Activated CD8-positive, alpha-beta T cell treated with anti-CD3 and anti-CD28 coated beads, Interleukin-2, amount 10 ng/mL, durations not matched to agents 7 days and 5 days (primary cell): ENCODE results near the gene CPXM2. TPM values are rescaled to one million over a fixed set of nuclear protein-coding genes. Genes with fewer than 3 reads are reported as not detected.

Source experiments
- ATAC-seq: fragments of 150-1000 bp; cut with Tn5 transposase; one replicate; pipeline ENCODE4 v1.10.0; 2021; ENCODE audit warnings: moderate library complexity
- CTCF ChIA-PET: fragments of 350-600 bp; sonication (Branson Sonifier 250); formaldehyde crosslinking; loops from one replicate; lab custom pipeline; 2021; ENCODE audit warnings: antibody characterized with exemption; lab: Charles Lee
- POLR2A ChIA-PET: fragments of 350-600 bp; sonication (Branson Sonifier 250); formaldehyde crosslinking; loops from one replicate; lab custom pipeline; 2021; ENCODE audit warnings: antibody characterized with exemption; lab: Charles Lee
- DNase-seq: peaks from one replicate; pipeline ENCODE4 v3.0.0-alpha.2; 2020
- H3K27ac Mint-ChIP-seq: one replicate; pipeline ENCODE4 v1.8.0; 2021; ENCODE audit warnings: mild to moderate bottlenecking, mixed read lengths
- H3K27me3 Mint-ChIP-seq: one replicate; pipeline ENCODE4 v1.8.0; 2021; ENCODE audit warnings: low read depth, mixed read lengths
- H3K36me3 Mint-ChIP-seq: one replicate; pipeline ENCODE4 v1.8.0; 2021; ENCODE audit warnings: low read depth, mixed read lengths
- H3K4me1 Mint-ChIP-seq: one replicate; pipeline ENCODE4 v1.8.0; 2021; ENCODE audit warnings: low read depth, mixed read lengths
- H3K4me3 Mint-ChIP-seq: one replicate; pipeline ENCODE4 v1.8.0; 2021; ENCODE audit warnings: mild to moderate bottlenecking, mixed read lengths
- H3K9me3 Mint-ChIP-seq: one replicate; pipeline ENCODE4 v1.8.0; 2022; ENCODE audit warnings: mixed read lengths; ENCODE audit not compliant: insufficient read depth
- total RNA-seq, 2 experiments: library from RNA; stranded (reverse); gene quantifications; one replicate each; pipeline ENCODE4 v1.2.3, GENCODE V29; 2021

The CPXM2 gene
- total RNA-seq, 2 experiments from 2014 or later = not detected

GRCh38 chr10:123800289-123800688 is 91.3 kb downstream of the CPXM2 start:
- CTCF ChIA-PET = no interaction called here

GRCh38 chr10:123798856-123799255 is 92.8 kb downstream of the CPXM2 start:
- no peaks in the 10 kb centered on the region for H3K36me3 Mint-ChIP-seq
- H3K27me3 Mint-ChIP-seq = peaks cover 12% of the 10 kb centered on the region
- no peaks in the 10 kb centered on the region for H3K4me1 Mint-ChIP-seq
- ChIA-PET POLR2A (no interaction called here), CTCF (no interaction called here)
- no peak overlapping the region for H3K27ac Mint-ChIP-seq
- H3K4me3 Mint-ChIP-seq = no peak overlapping the region
- no peaks in the 10 kb centered on the region for H3K9me3 Mint-ChIP-seq
- ATAC-seq (no peak), DNase-seq (no peak)

More at GRCh38 chr10:123800289-123800688, 91.3 kb downstream of the CPXM2 start:
- POLR2A ChIA-PET = no interaction called here
- Mint-ChIP-seq H3K36me3 (no peaks in the 10 kb centered on the region), H3K9me3 (no peaks in the 10 kb centered on the region), H3K4me3 (no peak overlapping the region), H3K27me3 (peaks cover 12% of the 10 kb centered on the region), H3K4me1 (no peaks in the 10 kb centered on the region), H3K27ac (no peak overlapping the region)
- ATAC-seq (no peak), DNase-seq (no peak)

GRCh38 chr10:123797813-123798212 is 93.8 kb downstream of the CPXM2 start:
- no peak overlapping the region for H3K27ac Mint-ChIP-seq
- DNase-seq (no peak), ATAC-seq (no peak)
- ChIA-PET CTCF (no interaction called here), POLR2A (no interaction called here)
- no peaks in the 10 kb centered on the region for H3K4me1 Mint-ChIP-seq
- H3K27me3 Mint-ChIP-seq = peaks cover 12% of the 10 kb centered on the region
- H3K4me3 Mint-ChIP-seq = no peak overlapping the region
- H3K36me3 Mint-ChIP-seq = no peaks in the 10 kb centered on the region
- no peaks in the 10 kb centered on the region for H3K9me3 Mint-ChIP-seq

GRCh38 chr10:123796736-123797135 is 94.9 kb downstream of the CPXM2 start:
- Mint-ChIP-seq H3K9me3 (no peaks in the 10 kb centered on the region), H3K36me3 (no peaks in the 10 kb centered on the region), H3K27ac (no peak overlapping the region), H3K27me3 (peaks cover 12% of the 10 kb centered on the region), H3K4me3 (no peak overlapping the region), H3K4me1 (no peaks in the 10 kb centered on the region)
- DNase-seq (no peak), ATAC-seq (no peak)
- ChIA-PET CTCF (no interaction called here), POLR2A (no interaction called here)

- H3K9me3 Mint-ChIP-seq = no peaks in the 10 kb centered on the region
- peaks cover 9% of the 10 kb centered on the region for H3K27me3 Mint-ChIP-seq
- H3K4me3 Mint-ChIP-seq = no peak overlapping the region
- ATAC-seq (no peak), DNase-seq (no peak)
- H3K27ac Mint-ChIP-seq = no peak overlapping the region
- ChIA-PET CTCF (no interaction called here), POLR2A (no interaction called here)
- no peaks in the 10 kb centered on the region for H3K4me1 Mint-ChIP-seq
- no peaks in the 10 kb centered on the region for H3K36me3 Mint-ChIP-seq
These were observed 95.6 kb downstream of the CPXM2 start for GRCh38 chr10:123795846-123796590.

- no peak for ATAC-seq
These were observed 96.3 kb downstream of the CPXM2 start for GRCh38 chr10:123795196-123795780.

GRCh38 chr10:123792248-123792978 is 99.2 kb downstream of the CPXM2 start:
- Mint-ChIP-seq H3K9me3 (no peaks in the 10 kb centered on the region), H3K4me3 (no peak overlapping the region), H3K27me3 (no peaks in the 10 kb centered on the region), H3K36me3 (no peaks in the 10 kb centered on the region), H3K27ac (no peak overlapping the region), H3K4me1 (no peaks in the 10 kb centered on the region)
- POLR2A ChIA-PET = no interaction called here
- ATAC-seq (no peak), DNase-seq (no peak)
- CTCF ChIA-PET = no interaction called here

More at GRCh38 chr10:123795196-123795780, 96.3 kb downstream of the CPXM2 start:
- H3K9me3 Mint-ChIP-seq = no peaks in the 10 kb centered on the region
- H3K27ac Mint-ChIP-seq = no peak overlapping the region
- ChIA-PET POLR2A (no interaction called here), CTCF (no interaction called here)
- no peak overlapping the region for H3K4me3 Mint-ChIP-seq
- peaks cover 7% of the 10 kb centered on the region for H3K27me3 Mint-ChIP-seq
- no peaks in the 10 kb centered on the region for H3K36me3 Mint-ChIP-seq
- no peaks in the 10 kb centered on the region for H3K4me1 Mint-ChIP-seq
- no peak for DNase-seq

GRCh38 chr10:123790132-123790885 is 101.3 kb downstream of the CPXM2 start:
- ATAC-seq = no peak
- Mint-ChIP-seq H3K9me3 (no peaks in the 10 kb centered on the region), H3K27ac (no peak overlapping the region), H3K27me3 (no peaks in the 10 kb centered on the region), H3K4me3 (no peak overlapping the region), H3K4me1 (no peaks in the 10 kb centered on the region), H3K36me3 (no peaks in the 10 kb centered on the region)
- ChIA-PET CTCF (no interaction called here), POLR2A (no interaction called here)
- no peak for DNase-seq

GRCh38 chr10:123788981-123789380 is 102.6 kb downstream of the CPXM2 start:
- Mint-ChIP-seq H3K4me3 (no peak overlapping the region), H3K36me3 (no peaks in the 10 kb centered on the region), H3K9me3 (no peaks in the 10 kb centered on the region), H3K27ac (no peak overlapping the region), H3K27me3 (peaks cover 2% of the 10 kb centered on the region), H3K4me1 (no peaks in the 10 kb centered on the region)
- ChIA-PET CTCF (no interaction called here), POLR2A (no interaction called here)
- ATAC-seq (no peak), DNase-seq (no peak)

GRCh38 chr10:123787566-123787965 is 104.0 kb downstream of the CPXM2 start:
- CTCF ChIA-PET = no interaction called here
- no peaks in the 10 kb centered on the region for H3K4me1 Mint-ChIP-seq
- H3K9me3 Mint-ChIP-seq = no peaks in the 10 kb centered on the region
- ATAC-seq (no peak), DNase-seq (no peak)
- POLR2A ChIA-PET = no interaction called here
- H3K36me3 Mint-ChIP-seq = no peaks in the 10 kb centered on the region
- H3K27me3 Mint-ChIP-seq = peaks cover 7% of the 10 kb centered on the region
- H3K27ac Mint-ChIP-seq = no peak overlapping the region
- H3K4me3 Mint-ChIP-seq = no peak overlapping the region

- Mint-ChIP-seq H3K27ac (no peak overlapping the region), H3K27me3 (peaks cover 7% of the 10 kb centered on the region), H3K4me1 (no peaks in the 10 kb centered on the region), H3K4me3 (no peak overlapping the region), H3K9me3 (no peaks in the 10 kb centered on the region), H3K36me3 (no peaks in the 10 kb centered on the region)
- ChIA-PET CTCF (no interaction called here), POLR2A (no interaction called here)
- no peak for DNase-seq
- ATAC-seq = no peak
These were observed 104.7 kb downstream of the CPXM2 start for GRCh38 chr10:123786896-123787295.

- CTCF ChIA-PET = no interaction called here
- ATAC-seq (no peak), DNase-seq (no peak)
- Mint-ChIP-seq H3K27me3 (peaks cover 7% of the 10 kb centered on the region), H3K4me1 (no peaks in the 10 kb centered on the region), H3K27ac (no peak overlapping the region), H3K36me3 (no peaks in the 10 kb centered on the region), H3K4me3 (no peak overlapping the region), H3K9me3 (no peaks in the 10 kb centered on the region)
- POLR2A ChIA-PET = no interaction called here
These were observed 105.3 kb downstream of the CPXM2 start for GRCh38 chr10:123786306-123786705.
